ENCODE data around the gene RHOH. TPM values are rescaled to one million over a fixed set of nuclear protein-coding genes. Genes with fewer than 3 reads are reported as not detected.
A peak's percentile ranks its signal among the peaks of the same experiment; 100 is the strongest.

RHOH gene
- total and polyA plus RNA-seq, 10 of the 15 experiments (the other 5 are each of a cell fraction or from before 2014, with no cell fraction given), result 46.5 to 120 (median 57.9) TPM

DNA sequence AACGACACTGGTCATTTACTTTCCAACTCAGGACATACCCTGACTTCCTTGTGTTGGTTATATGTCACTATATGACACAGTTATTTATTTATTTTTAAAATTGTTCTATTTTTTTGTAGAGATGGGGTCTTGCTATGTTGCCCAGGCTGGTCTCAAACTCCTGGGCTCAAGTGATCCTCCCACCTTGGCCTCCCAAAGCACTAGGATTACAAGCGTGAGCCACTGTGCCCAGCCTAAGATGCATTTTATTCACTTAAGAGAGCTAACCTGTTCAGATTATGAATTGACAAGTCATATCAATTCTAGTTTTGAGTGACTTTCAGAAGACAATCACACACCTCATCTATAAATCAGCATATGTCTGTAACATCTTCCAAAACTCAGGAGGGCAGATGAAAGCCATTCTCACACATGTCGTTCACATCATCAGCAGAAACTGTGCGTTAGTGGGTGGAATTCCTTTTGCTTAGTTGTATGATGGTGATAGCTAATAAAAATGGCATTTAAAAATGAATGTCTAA, 9.4 kb upstream of the RHOH start:
- Histone ChIP-seq H2AFZ (ENCODE audit: control insufficient read depth, low read depth, low read length) (peak overlapping the region; percentile 34), H3K79me2 (ENCODE audit: control insufficient read depth, insufficient read depth, low read length) (peaks cover 55% of the 10 kb centered on the region), H3K36me3 (ENCODE audit: control insufficient read depth in 2 of 2, insufficient read depth in 2 of 2, low read length in 1 of 2) (no peaks in the 10 kb centered on the region), H3K27me3 (replicated peaks in 1 of 2; ENCODE audit: control insufficient read depth in 2 of 2, insufficient read depth in 2 of 2, low read length in 1 of 2) (no peaks in the 10 kb centered on the region), H3K9ac (ENCODE audit: control insufficient read depth, insufficient read depth, low read length) (peak overlapping the region; percentile 26; the same call in 1 of the 2 replicates), H3K4me2 (ENCODE audit: control insufficient read depth, insufficient read depth) (peak overlapping the region; percentile 19), H3K4me3 (no peak overlapping the region), H3K9me3 (replicated peaks; ENCODE audit: control insufficient read depth, insufficient read depth, low read length) (no peaks in the 10 kb centered on the region), H4K20me1 (ENCODE audit: control insufficient read depth, insufficient read depth) (no peaks in the 10 kb centered on the region), H3K27ac (ENCODE audit: control insufficient read depth, insufficient read depth) (peak overlapping the region; percentile 89), H3K4me1 (ENCODE audit: control insufficient read depth, insufficient read depth, low read length) (peaks cover 37% of the 10 kb centered on the region)
- 9% methylated on average over 4 of the region's 4 CpGs for WGBS (ENCODE audit: insufficient coverage, insufficient replicate concordance, low lambda C conversion rate, missing lambda C conversion rate)
- in situ Hi-C loops (cut with MboI), result loop anchor here (25.0 kb wide), 1 partner anchor 1375 kb away; the partner anchor contains the start of gene TLR1
- ChIA-PET SMC1A (ENCODE audit: uncharacterized antibody, unreplicated experiment) (interaction anchor here (1.3 to 20.3 kb wide), 8 partner anchors 9 to 130 kb away, joined by 3 to 374 read pairs (median 76); partner anchors contain the start of gene RHOH), RAD21 (ENCODE audit: unreplicated experiment) (interaction anchor here (0.8 to 18.0 kb wide), 12 partner anchors 9 to 132 kb away, joined by 3 to 356 read pairs (median 34); partner anchors contain the start of genes N4BP2 and RHOH), POLR2A (interaction anchor here (1.1 to 7.3 kb wide), 11 partner anchors 10 to 129 kb away, joined by 3 to 102 read pairs (median 13); partner anchors contain the start of gene RHOH), CTCF (interaction anchor here (0.8 to 11.5 kb wide), 7 partner anchors 7 to 138 kb away, joined by 3 to 121 read pairs (median 13); no protein-coding TSS in a partner anchor)
- ATAC-seq (peak; percentile 2; the same call in 2 of the 3 replicates), DNase-seq (ENCODE audit: low read depth, low spot score) (no peak), FAIRE-seq (no peak)
- BruUV-seq (replicated peaks), result no TSS peak
- intact Hi-C loops (cut with micrococcal nuclease; ENCODE audit: unreplicated experiment), result loop anchor here (2.0 kb wide), 1 partner anchor 13 kb away; no protein-coding TSS in a partner anchor
- no peak for TF ChIP-seq GABPA (IDR thresholded peaks at IDR 0.05; ENCODE audit: low read depth)
- TF ChIP-seq USF1 (IDR thresholded peaks at IDR 0.05; ENCODE audit: borderline replicate concordance, extremely low read length, insufficient read depth, low read depth, low read length), result no peak
- TF ChIP-seq IRF5 (IDR thresholded peaks at IDR 0.05; ENCODE audit: borderline replicate concordance), result no peak
- TF ChIP-seq ZBTB40 (IDR thresholded peaks at IDR 0.05; ENCODE audit: borderline replicate concordance), result no peak
- TF ChIP-seq TBL1XR1 (IDR thresholded peaks at IDR 0.05; ENCODE audit: low read depth, low read length), result no peak
- TF ChIP-seq HDAC2 (IDR thresholded peaks at IDR 0.05), result no peak
- TF ChIP-seq SIN3A (IDR thresholded peaks at IDR 0.05; ENCODE audit: low read depth, low read length), result no peak
- no peak for TF ChIP-seq YBX1 (IDR thresholded peaks at IDR 0.05)
- no peak for TF ChIP-seq EED (IDR thresholded peaks at IDR 0.05; ENCODE audit: low read depth)
- TF ChIP-seq, protein P1, sequence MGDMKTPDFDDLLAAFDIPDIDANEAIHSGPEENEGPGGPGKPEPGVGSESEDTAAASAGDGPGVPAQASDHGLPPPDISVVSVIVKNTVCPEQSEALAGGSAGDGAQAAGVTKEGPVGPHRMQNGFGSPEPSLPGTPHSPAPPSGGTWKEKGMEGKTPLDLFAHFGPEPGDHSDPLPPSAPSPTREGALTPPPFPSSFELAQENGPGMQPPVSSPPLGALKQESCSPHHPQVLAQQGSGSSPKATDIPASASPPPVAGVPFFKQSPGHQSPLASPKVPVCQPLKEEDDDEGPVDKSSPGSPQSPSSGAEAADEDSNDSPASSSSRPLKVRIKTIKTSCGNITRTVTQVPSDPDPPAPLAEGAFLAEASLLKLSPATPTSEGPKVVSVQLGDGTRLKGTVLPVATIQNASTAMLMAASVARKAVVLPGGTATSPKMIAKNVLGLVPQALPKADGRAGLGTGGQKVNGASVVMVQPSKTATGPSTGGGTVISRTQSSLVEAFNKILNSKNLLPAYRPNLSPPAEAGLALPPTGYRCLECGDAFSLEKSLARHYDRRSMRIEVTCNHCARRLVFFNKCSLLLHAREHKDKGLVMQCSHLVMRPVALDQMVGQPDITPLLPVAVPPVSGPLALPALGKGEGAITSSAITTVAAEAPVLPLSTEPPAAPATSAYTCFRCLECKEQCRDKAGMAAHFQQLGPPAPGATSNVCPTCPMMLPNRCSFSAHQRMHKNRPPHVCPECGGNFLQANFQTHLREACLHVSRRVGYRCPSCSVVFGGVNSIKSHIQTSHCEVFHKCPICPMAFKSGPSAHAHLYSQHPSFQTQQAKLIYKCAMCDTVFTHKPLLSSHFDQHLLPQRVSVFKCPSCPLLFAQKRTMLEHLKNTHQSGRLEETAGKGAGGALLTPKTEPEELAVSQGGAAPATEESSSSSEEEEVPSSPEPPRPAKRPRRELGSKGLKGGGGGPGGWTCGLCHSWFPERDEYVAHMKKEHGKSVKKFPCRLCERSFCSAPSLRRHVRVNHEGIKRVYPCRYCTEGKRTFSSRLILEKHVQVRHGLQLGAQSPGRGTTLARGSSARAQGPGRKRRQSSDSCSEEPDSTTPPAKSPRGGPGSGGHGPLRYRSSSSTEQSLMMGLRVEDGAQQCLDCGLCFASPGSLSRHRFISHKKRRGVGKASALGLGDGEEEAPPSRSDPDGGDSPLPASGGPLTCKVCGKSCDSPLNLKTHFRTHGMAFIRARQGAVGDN (IDR thresholded peaks at IDR 0.05), result no peak
- peak; percentile 29; the same call in 1 of the 2 replicates for TF ChIP-seq IRF4 (IDR thresholded peaks at IDR 0.05; ENCODE audit: low read depth, low read length)
- TF ChIP-seq EZH2 (IDR thresholded peaks at IDR 0.05; ENCODE audit: borderline replicate concordance, control insufficient read depth, low read depth, low read length), result no peak
- no peak for TF ChIP-seq HCFC1 (IDR thresholded peaks at IDR 0.05; ENCODE audit: low read length)

All from GM12878 (cell line).